LNCaP clone FGC (cell line): ENCODE data around the gene BTBD2.

Experiments
- DNase-seq: peaks from one replicate; pipeline ENCODE4 v3.0.0-alpha.2; 2011; ENCODE audit warnings: low read depth
- H3K4me3 ChIP-seq: 2 replicates; pipeline ENCODE4 v1.5.1; 2011; ENCODE audit warnings: mild to moderate bottlenecking, low read depth, low read length, control low read depth
- TF ChIP-seq, protein P1 (sequence below): IDR thresholded peaks from 2 replicates; pipeline ENCODE4 v1.5.1; 2012; ENCODE audit warnings: mild to moderate bottlenecking; ENCODE audit not compliant: control insufficient read depth, insufficient read depth; ENCODE audit errors: extremely low read depth

BTBD2 gene

DNA sequence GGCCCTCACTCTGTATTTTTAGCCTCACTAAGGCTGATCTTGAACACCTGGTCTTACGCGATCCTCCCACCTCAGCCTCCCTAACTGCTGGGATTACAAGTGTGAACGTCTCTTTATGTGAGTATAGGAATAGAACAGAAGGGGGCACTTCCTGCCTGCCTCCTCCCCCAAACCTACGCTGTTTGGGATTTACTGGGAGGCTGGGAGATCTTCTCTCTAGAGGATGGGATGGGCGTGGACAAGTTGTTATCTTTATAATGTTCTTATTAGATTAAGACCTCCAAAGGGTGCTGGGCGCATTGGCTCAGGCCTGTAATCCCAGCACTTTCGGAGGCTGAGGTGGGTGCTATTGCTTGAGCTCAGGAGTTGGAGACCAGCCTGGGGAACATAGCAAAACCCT, 77.4 kb downstream of the BTBD2 start:
- no peak overlapping the region for H3K4me3 ChIP-seq
- DNase-seq = no peak
- TF ChIP-seq, protein P1, sequence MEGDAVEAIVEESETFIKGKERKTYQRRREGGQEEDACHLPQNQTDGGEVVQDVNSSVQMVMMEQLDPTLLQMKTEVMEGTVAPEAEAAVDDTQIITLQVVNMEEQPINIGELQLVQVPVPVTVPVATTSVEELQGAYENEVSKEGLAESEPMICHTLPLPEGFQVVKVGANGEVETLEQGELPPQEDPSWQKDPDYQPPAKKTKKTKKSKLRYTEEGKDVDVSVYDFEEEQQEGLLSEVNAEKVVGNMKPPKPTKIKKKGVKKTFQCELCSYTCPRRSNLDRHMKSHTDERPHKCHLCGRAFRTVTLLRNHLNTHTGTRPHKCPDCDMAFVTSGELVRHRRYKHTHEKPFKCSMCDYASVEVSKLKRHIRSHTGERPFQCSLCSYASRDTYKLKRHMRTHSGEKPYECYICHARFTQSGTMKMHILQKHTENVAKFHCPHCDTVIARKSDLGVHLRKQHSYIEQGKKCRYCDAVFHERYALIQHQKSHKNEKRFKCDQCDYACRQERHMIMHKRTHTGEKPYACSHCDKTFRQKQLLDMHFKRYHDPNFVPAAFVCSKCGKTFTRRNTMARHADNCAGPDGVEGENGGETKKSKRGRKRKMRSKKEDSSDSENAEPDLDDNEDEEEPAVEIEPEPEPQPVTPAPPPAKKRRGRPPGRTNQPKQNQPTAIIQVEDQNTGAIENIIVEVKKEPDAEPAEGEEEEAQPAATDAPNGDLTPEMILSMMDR = no peak

DNA sequence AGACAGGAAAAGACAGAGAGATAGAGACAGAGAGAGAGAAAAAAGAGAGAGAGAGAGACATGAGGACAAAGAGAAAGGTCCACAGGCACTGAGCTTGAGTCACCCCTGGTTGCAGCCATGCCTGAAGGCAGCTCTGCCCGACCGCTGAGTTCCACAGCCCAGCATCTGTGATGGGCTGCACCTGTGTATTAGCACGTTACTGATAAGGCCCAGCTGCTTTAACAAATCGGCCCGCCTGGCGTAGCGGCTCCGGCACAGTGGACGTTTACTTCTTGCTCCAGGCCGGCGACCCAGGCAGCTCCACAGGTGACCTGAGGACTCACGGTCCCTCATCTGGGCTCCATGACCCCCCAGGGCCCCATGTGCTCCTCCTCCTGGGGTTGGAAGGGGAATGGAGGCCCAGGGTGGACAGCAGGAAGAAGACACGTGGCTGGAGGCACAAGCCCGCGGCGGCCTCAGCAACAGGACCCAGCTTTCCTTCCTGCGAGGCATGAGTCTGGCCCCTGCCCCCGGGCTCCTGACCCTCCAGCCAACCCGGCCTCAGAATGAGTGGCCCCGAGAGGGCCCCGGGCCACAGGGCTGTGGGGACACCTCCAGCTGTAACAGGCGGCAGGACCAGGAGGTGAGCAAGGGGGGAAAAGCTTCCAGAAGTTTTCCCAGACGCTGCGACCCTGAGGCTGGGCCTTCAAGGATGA, 78.5 kb downstream of the BTBD2 start:
- DNase-seq = no peak
- no peak overlapping the region for H3K4me3 ChIP-seq
- TF ChIP-seq, protein P1 = no peak

- TF ChIP-seq, protein P1 = no peak
- no peak for DNase-seq
- H3K4me3 ChIP-seq = no peak overlapping the region
Measured at GRCh38 chr19:1936430-1936829, 79.1 kb downstream of the BTBD2 start.

- TF ChIP-seq, protein P1 = no peak
- DNase-seq = peak; percentile 58
- no peak overlapping the region for H3K4me3 ChIP-seq
Measured at GRCh38 chr19:1935484-1936208, 79.9 kb downstream of the BTBD2 start.
